ENCODE results near the gene LNPK. TPM values are rescaled to one million over a fixed set of nuclear protein-coding genes. Genes with fewer than 3 reads are reported as not detected.
A peak's percentile ranks its signal among the peaks of the same experiment; 100 is the strongest.

Gene LNPK
- total and polyA plus RNA-seq, 9 of the 15 experiments (the other 6 are each of a cell fraction or from before 2014, with no cell fraction given), result 6.4 to 40.4 (median 21.3) TPM

GRCh38 chr2:176018708-176019107 lies 16.6 kb upstream of the LNPK start (continued):
- TF ChIP-seq, protein P1, sequence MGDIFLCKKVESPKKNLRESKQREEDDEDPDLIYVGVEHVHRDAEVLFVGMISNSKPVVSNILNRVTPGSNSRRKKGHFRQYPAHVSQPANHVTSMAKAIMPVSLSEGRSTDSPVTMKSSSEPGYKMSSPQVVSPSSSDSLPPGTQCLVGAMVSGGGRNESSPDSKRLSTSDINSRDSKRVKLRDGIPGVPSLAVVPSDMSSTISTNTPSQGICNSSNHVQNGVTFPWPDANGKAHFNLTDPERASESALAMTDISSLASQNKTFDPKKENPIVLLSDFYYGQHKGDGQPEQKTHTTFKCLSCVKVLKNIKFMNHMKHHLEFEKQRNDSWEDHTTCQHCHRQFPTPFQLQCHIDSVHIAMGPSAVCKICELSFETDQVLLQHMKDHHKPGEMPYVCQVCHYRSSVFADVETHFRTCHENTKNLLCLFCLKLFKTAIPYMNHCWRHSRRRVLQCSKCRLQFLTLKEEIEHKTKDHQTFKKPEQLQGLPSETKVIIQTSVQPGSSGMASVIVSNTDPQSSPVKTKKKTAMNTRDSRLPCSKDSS (IDR thresholded peaks at IDR 0.05; ENCODE audit: low read depth, partially characterized antibody), result no peak
- TF ChIP-seq MAFK (IDR thresholded peaks at IDR 0.05; ENCODE audit: low read length) (peak; percentile 75), MBD2 (IDR thresholded peaks at IDR 0.05; ENCODE audit: borderline replicate concordance, low read depth) (no peak), SMARCC2 (IDR thresholded peaks at IDR 0.05; ENCODE audit: low read depth) (no peak), BMI1 (IDR thresholded peaks at IDR 0.05; ENCODE audit: low read length) (no peak), NFE2 (IDR thresholded peaks at IDR 0.05; ENCODE audit: low read depth) (peak; percentile 95), STAG1 (CRISPR knock-in tag; IDR thresholded peaks at IDR 0.05; ENCODE audit: borderline replicate concordance) (no peak), CBFB (CRISPR knock-in tag; IDR thresholded peaks at IDR 0.05) (no peak), MEF2D (tag; conservative IDR thresholded peaks at IDR 0.05; ENCODE audit: low read depth) (0 out of 2 replicates have a peak, but pooled peaks have one; percentile 25), HINFP (tag; conservative IDR thresholded peaks at IDR 0.05; ENCODE audit: low read depth) (0 out of 2 replicates have a peak, but pooled peaks have one; percentile 13), POLR2H (tag; IDR thresholded peaks at IDR 0.05; ENCODE audit: low read depth) (no peak), MTA3 (IDR thresholded peaks at IDR 0.05; ENCODE audit: borderline replicate concordance) (peak; percentile 52; the same call in 1 of the 2 replicates), MYBL2 (IDR thresholded peaks at IDR 0.05; ENCODE audit: low read depth) (no peak), MYBL2 (CRISPR knock-in tag; IDR thresholded peaks at IDR 0.05; ENCODE audit: borderline replicate concordance) (no peak), SRSF7 (optimal IDR thresholded peaks at IDR 0.05; ENCODE audit: low read depth, low read length) (no peak), TRIM24 (IDR thresholded peaks at IDR 0.05) (peak in 1 of 2 experiments; percentile 23; a peak in 1 of 4 replicates), WHSC1 (IDR thresholded peaks at IDR 0.05; ENCODE audit: low read length) (no peak), BACH1 (tag; IDR thresholded peaks at IDR 0.05) (peak; percentile 76), POLR2AphosphoS2 (IDR thresholded peaks at IDR 0.05; ENCODE audit: low read length) (no peak), SLC30A9 (CRISPR knock-in tag; IDR thresholded peaks at IDR 0.05) (no peak), CC2D1A (IDR thresholded peaks at IDR 0.05) (no peak), ZNF75A (CRISPR knock-in tag; IDR thresholded peaks at IDR 0.05) (no peak), DPF2 (IDR thresholded peaks at IDR 0.05) (peak; percentile 48)
- TF ChIP-seq, protein P2, sequence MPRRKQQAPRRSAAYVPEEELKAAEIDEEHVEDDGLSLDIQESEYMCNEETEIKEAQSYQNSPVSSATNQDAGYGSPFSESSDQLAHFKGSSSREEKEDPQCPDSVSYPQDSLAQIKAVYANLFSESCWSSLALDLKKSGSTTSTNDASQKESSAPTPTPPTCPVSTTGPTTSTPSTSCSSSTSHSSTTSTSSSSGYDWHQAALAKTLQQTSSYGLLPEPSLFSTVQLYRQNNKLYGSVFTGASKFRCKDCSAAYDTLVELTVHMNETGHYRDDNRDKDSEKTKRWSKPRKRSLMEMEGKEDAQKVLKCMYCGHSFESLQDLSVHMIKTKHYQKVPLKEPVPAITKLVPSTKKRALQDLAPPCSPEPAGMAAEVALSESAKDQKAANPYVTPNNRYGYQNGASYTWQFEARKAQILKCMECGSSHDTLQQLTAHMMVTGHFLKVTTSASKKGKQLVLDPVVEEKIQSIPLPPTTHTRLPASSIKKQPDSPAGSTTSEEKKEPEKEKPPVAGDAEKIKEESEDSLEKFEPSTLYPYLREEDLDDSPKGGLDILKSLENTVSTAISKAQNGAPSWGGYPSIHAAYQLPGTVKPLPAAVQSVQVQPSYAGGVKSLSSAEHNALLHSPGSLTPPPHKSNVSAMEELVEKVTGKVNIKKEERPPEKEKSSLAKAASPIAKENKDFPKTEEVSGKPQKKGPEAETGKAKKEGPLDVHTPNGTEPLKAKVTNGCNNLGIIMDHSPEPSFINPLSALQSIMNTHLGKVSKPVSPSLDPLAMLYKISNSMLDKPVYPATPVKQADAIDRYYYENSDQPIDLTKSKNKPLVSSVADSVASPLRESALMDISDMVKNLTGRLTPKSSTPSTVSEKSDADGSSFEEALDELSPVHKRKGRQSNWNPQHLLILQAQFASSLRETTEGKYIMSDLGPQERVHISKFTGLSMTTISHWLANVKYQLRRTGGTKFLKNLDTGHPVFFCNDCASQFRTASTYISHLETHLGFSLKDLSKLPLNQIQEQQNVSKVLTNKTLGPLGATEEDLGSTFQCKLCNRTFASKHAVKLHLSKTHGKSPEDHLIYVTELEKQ (CRISPR knock-in tag; IDR thresholded peaks at IDR 0.05), result no peak

All from K562 (cell line).